Gastroesophageal sphincter (tissue), 3 donors: ENCODE results near the gene ZNF280B.
"Not testable (repeated sequence)": the region's sequence is repeated elsewhere in the genome, so short reads cannot be mapped to it uniquely, and the experiment has no call there.

Source experiments
- CTCF ChIP-seq, 4 experiments: fragments of 200-600 bp in 2 of 4; fragments of 450-650 bp in 2 of 4; sonication (generic) in 1 of 4; IDR thresholded peaks; one replicate each; pipeline ENCODE4 v1.5.1; 2017 to 2019; ENCODE audit warnings: antibody characterized with exemption in 4 of 4, mild to moderate bottlenecking in 2 of 4, moderate library complexity in 2 of 4
- EP300 ChIP-seq: sonication (generic); formaldehyde crosslinking; IDR thresholded peaks from one replicate; pipeline ENCODE4 v1.6.1; 2017; ENCODE audit warnings: antibody characterized with exemption, mild to moderate bottlenecking
- POLR2AphosphoS5 ChIP-seq: sonication (generic); formaldehyde crosslinking; IDR thresholded peaks from one replicate; pipeline ENCODE4 v1.6.1; 2017; ENCODE audit warnings: antibody characterized with exemption

- TF ChIP-seq CTCF (IDR thresholded peaks at IDR 0.05); POLR2AphosphoS5; EP300: not testable (repeated sequence)
Measured at GRCh38 chr22:22509912-22510311, 1.4 kb upstream of the ZNF280B start.
